Left kidney (tissue), 8 donors: ENCODE results near the gene SH2D3A. TPM values are rescaled to one million over a fixed set of nuclear protein-coding genes. Genes with fewer than 3 reads are reported as not detected.
"Not testable (repeated sequence)": the region's sequence is repeated elsewhere in the genome, so short reads cannot be mapped to it uniquely, and the experiment has no call there.

Experiments
- DNase-seq: peaks from one replicate; pipeline ENCODE4 v3.0.0-alpha.2; 2013
- long read RNA-seq, 8 donors: transcript quantifications; one replicate each; lab custom pipeline, GENCODE V29; 2026
- polyA plus RNA-seq: library from polyadenylated mRNA; unstranded; fragments of 120-200 nt; gene quantifications from one replicate; pipeline ENCODE4 v1.2.1, GENCODE V29; 2013; ENCODE audit not compliant: insufficient read length

Gene SH2D3A
- 6.2 TPM for polyA plus RNA-seq
- long read RNA-seq, donor 1, partial matches to known transcripts: 0 of 1 reads
- long read RNA-seq, donor 1, other reads (novel, unspliced or antisense): 0 of 1 reads
- long read RNA-seq, donor 2: 0 reads
- long read RNA-seq, donor 3: 0 reads
- long read RNA-seq, donor 4: 0 reads
- long read RNA-seq, donor 5, partial matches to known transcripts: 0 of 2 reads
- long read RNA-seq, donor 5, other reads (novel, unspliced or antisense): 0 of 2 reads
- long read RNA-seq, donor 6: 0 reads
- long read RNA-seq, donor 7: 0 reads
- long read RNA-seq, donor 8, partial matches to known transcripts: 0 of 2 reads
- long read RNA-seq, donor 8, other reads (novel, unspliced or antisense): 0 of 2 reads

DNA sequence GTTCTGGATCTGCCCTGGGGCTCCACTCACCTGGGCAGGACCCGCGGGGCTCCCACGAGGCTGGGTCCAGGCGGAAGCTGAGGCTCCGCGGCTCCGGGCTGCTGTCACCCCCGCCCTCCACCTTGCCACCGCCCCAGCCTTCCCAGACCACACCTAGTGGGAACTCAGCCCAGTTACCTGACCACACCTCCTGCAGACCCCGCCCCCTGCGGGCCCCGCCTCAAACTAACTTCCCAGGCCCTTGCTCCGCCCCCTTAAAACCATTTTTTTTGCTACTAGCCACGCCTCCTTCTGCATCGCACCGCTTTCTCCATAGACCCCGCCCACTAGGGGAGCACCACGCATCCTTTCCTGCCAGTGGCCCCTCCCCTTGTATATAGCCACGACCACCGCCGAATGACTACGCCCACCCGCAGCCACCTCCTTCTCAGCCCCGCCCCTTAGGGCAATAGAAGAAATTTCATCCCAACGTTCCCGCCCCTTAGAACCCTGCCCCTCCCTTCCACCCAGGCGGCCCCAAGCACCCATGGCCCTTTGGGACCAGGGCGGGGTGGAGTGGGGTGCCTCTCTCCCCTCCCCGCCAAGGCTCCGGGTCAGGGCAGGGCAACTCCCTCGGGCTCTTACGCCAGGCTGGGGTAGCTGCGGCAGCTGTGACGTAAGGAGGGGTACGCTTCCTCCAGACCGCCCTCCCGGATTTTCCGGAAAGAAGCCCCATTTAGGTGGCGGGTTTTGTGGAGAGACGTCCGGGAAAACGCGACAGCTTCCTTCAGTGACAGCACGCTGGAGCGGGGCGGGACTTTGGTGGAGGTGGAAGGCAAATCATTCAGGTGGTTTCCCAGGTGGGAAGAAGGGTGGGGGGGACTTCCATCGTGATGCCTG is at the start of gene SH2D3A:
Gene SH2D3A (minus strand): TSS at position 79 of the 879 bp plus-strand sequence. CDS start 3,687 bp downstream, outside the sequence.
- DNase-seq: peak; percentile 69

DNA sequence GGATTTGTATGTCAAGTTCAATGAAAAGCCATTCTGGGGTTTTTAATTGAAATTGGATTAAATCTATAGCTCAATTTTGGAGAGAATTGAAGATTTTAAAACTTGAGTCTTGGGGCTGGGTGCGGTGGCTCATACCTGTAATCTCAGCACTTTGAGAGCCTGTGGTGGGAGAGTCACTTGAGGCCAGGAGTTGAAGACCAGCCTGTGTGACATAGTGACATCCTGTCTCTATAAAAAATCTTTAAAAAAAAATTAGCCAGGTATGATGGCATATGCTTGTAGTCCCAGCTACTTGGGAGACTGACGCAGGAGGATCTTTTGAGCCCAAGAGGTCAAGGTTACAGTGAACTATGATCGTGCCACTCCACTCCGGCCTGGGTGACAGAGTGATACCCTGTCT is 46.4 kb upstream of the SH2D3A start:
- no peak for DNase-seq

DNA sequence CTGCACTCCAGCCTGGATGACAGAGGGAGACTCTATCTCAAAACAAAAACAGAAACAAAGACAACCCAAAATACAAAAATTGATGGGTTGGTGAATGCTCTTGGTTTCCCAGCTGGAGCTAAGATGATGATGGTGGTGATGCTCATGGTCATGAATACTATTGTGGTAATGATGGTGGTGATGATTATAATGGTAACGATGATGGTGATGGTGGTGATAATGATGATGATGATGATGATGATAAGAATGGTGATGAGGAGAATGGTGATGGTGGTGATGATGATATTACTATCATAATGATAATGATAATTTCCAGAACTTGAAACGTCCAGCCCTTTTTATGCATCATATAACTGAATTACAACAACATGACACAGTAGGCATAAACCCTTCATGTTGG is 45.4 kb upstream of the SH2D3A start:
- no peak for DNase-seq

DNA sequence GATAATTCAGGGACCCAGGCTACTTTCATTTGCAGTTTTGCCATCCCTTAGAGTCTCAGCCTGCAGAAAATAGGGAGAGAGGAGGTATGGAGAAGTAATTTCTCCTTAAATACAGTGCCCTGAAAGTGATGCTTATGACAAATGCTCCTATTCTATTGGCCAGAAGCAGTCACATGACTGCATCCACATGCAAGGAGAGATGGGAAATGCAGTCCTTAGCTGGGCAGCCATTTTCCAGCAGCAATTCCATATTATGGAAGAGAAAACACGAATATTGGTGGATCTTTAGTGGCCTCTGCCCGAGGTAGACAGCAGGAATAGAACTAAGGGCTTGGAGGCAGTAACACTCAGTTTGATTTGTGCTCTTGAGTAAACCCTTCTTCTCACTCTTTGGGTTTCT is 44.7 kb upstream of the SH2D3A start:
- no peak for DNase-seq

DNA sequence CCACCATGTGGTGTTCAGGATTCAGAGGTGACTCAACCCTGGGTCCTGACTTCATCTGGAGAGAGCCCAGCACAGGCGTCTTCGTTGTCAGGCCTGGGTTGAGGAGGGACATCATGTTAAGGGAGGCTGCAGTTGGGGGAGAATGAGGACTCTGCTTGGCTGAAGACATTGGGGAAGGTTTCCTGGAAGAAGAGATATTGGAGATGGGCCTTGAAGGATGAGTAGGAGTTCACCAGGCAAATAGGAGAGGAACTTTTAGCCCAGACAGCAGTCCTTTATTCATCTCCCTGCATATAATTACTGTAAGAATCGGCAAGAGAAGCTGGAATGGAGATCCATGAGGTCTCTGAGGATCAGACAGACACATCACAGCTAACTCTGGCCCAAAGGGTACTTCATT is 44.1 kb upstream of the SH2D3A start:
- no peak for DNase-seq

DNA sequence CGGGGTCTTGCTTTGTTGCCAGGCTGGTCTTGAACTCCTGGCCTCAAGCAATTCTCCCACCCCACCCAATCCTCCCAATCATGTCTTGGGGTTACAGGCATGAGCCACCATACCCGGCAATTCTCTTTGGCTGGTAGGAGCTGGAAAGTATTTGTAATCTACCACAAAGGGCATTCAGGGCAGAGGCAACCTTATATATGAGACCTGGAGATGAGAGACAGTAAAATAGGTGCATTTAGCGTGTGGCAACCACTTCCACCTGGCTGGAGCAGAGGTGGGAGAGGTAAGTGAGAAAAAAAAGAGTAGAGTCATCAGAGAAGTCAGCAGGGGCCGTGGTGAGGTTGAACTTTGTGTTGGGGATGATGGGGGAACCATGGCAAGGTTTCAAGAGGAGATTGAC is 42.0 kb upstream of the SH2D3A start:
- DNase-seq: no peak

DNA sequence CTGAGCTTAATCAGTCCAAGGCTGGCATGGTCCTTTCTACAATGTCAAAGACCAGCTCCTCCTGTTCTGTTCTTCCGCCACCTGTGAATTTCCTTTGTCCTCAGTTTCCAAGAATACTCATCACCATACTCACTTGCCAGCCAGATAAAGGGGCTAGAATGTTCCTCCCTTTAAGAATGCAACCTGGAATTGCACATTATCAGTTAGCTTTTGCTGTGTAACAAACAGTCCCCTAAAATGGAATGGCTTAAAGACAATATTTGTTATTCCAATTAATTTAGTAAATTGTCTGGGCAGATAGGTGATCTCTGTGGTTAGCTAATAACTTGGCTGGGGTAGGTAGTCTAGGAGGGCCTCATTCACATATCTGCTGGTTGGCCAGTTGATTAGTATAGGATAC is 41.3 kb upstream of the SH2D3A start:
- DNase-seq: no peak

DNA sequence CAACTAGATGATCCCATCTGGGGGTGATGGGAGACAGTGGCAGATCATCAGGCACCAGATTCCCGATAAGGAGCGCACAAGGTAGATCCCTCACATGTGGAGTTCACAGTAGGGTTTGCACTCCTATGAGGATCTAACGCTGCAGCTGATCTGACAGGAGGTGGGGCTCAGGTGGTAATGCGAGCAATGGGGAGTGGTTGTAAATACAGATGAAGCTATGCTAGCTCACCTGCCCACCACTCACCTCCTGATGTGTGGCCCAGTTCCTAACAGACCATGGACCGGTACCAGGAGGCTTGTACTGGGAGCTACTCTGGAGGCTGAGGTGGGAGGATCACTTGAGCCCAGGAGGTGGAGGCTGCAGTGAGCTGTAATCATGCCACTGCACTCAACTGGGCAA is 40.1 kb upstream of the SH2D3A start:
- DNase-seq: no peak

DNA sequence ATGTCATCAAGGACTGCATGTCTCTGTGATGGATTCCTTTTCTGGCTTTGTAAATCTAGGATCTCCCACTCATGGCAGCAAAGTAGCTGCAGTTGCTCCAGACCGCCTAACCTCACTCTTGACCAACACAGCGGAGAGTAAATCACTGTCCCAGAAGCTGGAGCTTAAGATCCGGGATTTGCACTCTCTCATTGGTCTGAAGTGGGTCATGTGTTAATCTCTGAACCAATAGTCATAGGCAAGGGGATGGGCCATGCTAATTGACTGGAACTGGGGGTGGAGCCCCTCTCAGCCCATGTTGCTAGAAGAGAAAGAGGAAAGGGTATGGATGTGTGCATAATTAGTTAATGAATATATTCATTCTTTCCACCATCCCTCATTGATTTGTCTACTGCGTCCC is 39.3 kb upstream of the SH2D3A start:
- no peak for DNase-seq

DNA sequence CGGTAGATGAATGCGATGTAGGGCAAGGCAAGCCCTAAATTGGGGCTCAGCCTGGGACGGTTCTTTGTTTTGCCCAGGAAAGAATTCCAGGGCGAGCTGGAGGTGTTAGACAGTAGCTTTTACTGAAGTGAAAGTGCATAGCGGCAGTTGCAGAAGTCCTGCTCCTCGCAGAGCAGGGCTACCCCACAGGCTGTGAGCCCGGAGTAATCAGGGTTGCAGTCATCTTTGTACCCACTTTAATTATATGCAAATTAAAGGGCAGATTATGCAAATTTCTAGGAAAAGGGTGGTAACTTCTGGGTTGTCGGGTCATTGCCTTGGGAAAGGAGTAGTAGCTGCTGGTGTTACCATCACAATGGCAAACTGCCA is 35.8 kb upstream of the SH2D3A start:
- no peak for DNase-seq

DNA sequence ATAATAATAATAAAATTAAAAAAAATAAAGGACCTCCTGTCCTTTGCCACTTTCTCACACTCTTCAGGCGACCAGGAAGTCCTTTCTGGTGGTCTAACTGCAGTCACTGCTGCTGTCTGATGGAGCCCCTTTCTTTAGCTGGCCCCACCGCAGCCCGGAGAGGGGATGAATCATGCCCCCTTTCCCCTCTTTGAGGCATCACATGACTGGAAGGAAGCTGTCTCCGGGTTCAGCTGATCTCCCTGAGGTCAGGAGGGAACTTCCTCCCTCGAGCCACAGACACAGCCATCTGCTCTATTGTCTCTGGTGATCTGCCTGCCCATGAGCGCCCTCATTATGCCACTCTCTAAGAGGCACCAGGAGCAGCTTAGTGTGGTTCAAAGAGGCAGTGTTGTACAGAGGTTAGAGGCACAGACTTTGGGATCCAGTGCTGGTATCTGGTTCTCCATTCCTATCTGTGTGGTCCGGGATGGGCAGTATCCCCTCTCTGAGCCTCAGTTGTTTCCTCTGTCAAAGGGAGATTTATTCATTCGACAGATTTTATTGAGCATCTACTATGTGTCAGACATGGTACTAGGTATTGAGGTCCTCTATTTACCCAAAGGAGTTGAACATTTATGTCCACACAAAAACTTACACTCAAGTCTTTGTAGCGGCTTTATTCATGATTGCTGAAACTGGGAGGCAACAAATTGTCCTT is 35.3 kb upstream of the SH2D3A start:
- DNase-seq: no peak

DNA sequence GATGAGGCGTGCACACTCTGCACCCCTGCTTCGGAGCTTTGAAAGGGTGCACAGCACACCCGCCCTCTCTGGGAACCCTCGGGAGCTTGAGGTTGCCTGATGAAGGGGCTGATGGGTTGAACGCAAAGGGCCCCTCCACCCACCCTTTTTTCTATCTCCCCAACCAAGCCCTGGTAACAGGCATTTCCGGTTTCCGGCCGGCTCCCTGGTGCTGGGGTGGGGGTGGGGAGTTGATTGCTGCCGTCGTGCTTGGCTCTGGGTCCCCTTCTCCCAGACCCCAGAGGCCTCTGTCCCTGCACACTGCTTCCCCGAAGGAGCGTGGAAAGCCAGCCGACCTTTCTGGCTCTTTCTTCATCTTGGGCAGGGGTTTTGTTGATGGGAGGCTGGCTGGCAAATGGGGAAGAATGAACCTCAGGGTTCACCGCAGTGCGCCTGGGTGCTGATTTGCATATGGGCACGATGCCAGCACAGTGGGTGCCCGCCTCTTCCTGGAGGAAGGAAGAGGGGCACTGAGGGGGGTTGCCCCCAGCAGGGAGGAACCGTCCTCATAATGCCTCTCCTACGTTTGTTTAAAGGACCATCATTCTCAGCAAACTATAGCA is 34.4 kb upstream of the SH2D3A start:
- no peak for DNase-seq

DNA sequence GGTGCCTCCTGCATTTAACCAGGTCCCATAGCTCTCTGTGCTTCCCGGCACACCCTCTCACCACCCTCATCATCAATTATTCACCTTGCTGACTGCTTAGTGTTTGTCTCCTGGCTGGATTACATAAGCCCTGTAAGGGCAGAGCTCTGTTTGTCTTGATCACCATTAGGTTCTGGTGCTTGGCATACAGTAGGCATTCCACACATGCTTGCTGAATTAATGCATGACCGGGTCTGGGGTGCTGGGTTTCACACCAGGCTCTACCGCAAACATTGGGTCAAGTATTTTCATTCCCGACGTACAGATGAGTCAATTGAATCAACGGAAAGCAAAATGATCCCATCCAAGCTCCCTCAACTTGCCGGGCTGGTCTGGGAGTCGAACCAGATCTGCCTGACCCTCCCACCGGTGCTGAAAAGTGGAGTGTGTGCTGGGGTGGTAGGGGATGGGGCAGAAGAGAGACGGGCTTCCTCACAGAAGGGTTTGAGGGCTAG is 33.8 kb upstream of the SH2D3A start:
- no peak for DNase-seq

DNA sequence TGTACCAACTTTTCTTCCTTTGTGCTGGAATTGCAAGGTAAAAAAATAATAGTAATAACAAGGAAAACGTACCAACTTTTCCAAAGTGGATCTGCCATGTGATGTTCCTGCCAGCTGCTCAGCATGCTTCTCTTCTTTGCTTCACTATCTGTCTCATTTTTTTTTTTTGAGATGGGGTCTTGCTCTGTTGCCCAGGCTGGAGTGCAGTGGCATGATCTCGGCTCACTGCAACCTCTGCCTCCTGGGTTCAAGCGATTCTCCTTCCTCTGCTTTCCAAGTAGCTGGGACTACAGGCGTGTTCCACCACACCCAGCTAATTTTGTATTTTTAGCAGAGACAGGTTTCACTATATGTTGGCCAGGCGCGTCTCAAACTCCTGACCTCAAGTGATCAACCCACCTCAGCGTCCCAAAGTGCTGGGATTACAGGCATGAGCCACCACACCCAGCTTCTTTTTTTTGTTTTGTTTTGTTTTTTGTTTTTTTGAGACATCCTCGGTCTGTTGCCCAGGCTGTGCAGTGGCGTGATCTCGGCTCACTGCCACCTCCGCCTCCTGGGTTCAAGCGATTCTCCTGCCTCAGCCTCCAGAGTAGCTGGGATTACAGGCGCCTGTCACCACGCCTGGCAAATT is 33.0 kb upstream of the SH2D3A start:
- DNase-seq: not testable (repeated sequence)

DNA sequence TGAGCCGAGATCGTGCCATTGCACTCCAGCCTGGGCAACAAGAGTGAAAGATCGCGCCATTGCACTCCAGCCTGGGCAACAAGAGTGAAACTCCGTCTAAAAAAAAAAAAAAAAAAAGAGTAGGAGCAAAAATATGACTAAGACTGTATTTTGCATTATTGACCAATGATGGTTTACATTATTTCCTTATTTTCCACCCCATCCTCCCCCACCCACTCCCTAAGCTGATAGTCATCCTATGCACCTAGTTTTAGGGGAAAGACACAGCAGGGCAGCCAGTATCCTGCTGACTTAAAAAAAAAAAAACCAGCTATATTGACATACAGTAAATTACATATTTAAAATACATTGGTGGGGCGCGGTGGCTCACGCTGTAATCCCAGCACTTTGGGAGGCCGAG is 30.4 kb upstream of the SH2D3A start:
- DNase-seq: no peak

DNA sequence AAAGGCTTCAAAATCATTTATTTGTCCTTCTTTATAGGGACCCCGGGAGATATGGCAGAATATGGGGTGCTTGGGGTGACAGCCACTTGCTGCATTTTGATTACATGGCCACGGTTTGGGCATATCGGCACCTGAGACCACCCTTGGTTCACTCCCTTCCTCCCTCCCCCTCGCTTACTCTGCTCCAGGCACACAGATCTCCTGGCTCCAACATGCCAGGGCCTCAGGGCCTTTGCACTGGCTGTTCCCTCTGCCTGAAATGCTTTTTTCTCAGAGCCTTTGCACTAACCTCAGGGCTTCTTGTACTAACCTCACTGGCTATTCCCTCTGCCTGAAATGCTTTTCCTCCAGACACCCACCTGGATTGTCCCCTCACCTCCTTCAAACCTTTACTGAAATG is 29.0 kb upstream of the SH2D3A start:
- DNase-seq: no peak

DNA sequence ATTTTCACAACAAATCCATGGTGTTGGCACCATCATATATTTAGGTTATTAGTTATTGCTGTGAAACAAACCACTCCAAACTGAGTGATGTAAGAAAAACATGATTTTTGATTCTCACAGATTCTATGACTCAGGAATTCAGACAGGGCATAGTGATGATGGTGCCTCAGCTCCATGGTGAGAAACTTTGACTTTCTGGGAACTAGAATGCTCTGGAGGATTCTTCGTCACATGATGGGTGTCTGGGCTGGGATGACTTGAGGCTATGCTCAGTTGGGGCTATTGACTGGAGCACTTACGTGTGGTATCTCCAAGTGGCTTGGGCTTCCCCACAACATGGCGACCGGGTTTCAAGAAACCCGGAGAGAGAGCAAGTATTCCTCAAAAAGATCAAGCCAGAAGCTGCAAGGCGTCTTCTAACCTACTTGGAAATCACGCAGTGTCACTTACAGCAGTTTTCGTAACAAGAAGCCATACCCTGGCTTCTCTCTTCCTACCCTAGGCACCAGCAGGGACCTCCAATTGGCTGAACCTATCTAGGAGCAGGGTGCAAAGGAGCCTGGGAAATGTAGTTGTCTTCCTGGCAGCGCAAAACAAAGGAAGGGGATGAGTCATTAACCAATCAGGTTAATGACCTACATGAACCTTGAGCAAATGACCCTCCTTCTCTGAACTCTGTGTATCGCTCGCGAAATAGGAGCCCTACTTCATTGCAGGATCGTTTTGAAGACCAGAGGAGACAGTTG is 27.6 kb upstream of the SH2D3A start:
- DNase-seq: no peak

DNA sequence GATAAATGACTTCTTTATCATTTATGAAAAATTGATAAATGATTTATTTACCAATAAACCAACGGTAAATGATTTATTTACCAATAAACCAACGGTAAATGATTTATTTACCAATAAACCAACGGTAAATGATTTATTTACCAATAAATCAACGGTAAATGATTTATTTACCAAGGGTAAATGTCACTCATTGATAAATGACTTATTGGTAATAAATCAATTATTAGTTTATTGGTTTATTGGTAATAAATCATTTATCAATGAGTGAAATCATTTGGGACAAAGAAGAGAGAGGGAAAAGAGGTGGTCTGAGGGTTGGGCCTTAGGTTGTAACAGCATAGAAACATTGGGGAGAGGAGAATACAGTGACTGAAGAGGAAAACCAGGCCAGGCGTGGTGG is 26.7 kb upstream of the SH2D3A start:
- DNase-seq: no peak

DNA sequence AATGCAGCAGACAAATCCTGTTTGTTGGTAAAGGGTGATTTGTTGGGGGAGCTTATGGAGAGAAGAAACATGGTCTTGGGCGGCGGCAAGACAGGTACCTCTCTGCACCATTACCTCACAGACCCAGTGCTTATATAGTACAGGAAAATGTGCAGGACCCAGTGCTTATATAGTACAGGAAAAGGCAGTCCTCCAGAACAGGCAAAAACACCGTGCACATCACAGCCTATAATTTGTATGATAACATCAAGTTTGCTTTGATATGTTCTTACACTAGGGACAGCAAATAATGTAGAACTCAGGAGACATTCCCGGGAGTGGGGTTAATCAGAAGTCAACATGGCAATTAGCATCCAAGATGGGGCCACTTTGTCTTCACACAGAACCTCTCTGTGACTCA is 26.2 kb upstream of the SH2D3A start:
- DNase-seq: no peak

DNA sequence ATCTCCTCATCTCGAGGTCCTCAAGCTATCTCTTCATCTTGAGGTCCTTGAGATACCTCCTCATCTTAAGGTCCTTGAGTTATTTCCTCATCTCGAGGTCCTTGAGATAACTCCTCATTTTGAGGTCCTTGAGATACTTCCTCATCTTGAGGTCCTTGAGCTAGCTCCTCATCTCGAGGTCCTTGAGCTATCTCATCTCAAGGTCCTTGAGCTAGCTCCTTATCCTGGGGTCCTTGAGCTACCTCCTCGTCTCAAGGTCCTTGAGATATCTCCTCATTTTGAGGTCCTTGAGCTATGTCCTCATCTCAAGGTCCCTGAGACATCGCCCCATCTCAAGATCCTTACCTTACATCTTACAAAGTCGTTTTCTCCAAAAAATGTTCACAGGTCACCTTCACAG is 24.0 kb upstream of the SH2D3A start:
- DNase-seq: no peak
